DOHH2 (cell line): ENCODE measurements around the gene FADS6.

ENCODE experiments used
- H3F3A ChIP-seq: fragments of 200-600 bp; sonication (generic), shearing (Covaris generic); 2 replicates; pipeline ENCODE4 v1.6.0; 2016; ENCODE audit warnings: antibody characterized with exemption, mild to moderate bottlenecking; ENCODE audit not compliant: control insufficient read depth, insufficient read depth
- H3K27ac ChIP-seq: fragments of 200-600 bp; sonication (generic); 2 replicates; pipeline ENCODE4 v1.5.1; 2014; ENCODE audit warnings: low read depth, mild to moderate bottlenecking, low read length, moderate library complexity
- H3K27me3 ChIP-seq: fragments of 200-600 bp; sonication (generic); 2 replicates; pipeline ENCODE4 v1.6.1; 2014; ENCODE audit warnings: mild to moderate bottlenecking, low read length, mixed read lengths; ENCODE audit not compliant: control insufficient read depth
- H3K36me3 ChIP-seq: fragments of 200-600 bp; sonication (generic); 2 replicates; pipeline ENCODE4 v1.6.1; 2014; ENCODE audit warnings: mild to moderate bottlenecking, low read length, moderate library complexity, mixed read lengths; ENCODE audit not compliant: control insufficient read depth
- H3K4me1 ChIP-seq: fragments of 200-600 bp; sonication (generic); 2 replicates; pipeline ENCODE4 v1.6.1; 2014; ENCODE audit warnings: mild to moderate bottlenecking, low read length, mixed read lengths; ENCODE audit not compliant: control insufficient read depth
- H3K4me2 ChIP-seq: fragments of 200-600 bp; sonication (generic); 2 replicates; pipeline ENCODE4 v1.6.0; 2014; ENCODE audit warnings: mild to moderate bottlenecking, low read length, moderate library complexity
- H3K4me3 ChIP-seq: fragments of 200-600 bp; sonication (generic); 2 replicates; pipeline ENCODE4 v1.5.1; 2014; ENCODE audit warnings: mild to moderate bottlenecking, low read length, mixed read lengths
- H3K79me2 ChIP-seq: fragments of 200-600 bp; sonication (generic); 2 replicates; pipeline ENCODE4 v1.6.1; 2014; ENCODE audit warnings: mild to moderate bottlenecking, low read length, mixed read lengths; ENCODE audit not compliant: control insufficient read depth
- H3K9me2 ChIP-seq: fragments of 200-600 bp; sonication (generic); replicated peaks from 2 replicates; pipeline ENCODE4 v1.6.1; 2014; ENCODE audit warnings: mild to moderate bottlenecking, low read length, mixed read lengths; ENCODE audit not compliant: control insufficient read depth
- H3K9me3 ChIP-seq: fragments of 200-600 bp; sonication (generic); 2 replicates; pipeline ENCODE4 v1.6.1; 2014; ENCODE audit warnings: antibody characterized with exemption, low read length, mixed read lengths; ENCODE audit not compliant: control insufficient read depth, insufficient read depth
- H4K20me1 ChIP-seq: fragments of 200-600 bp; sonication (generic); 2 replicates; pipeline ENCODE4 v1.6.0; 2014; ENCODE audit warnings: low read depth, mild to moderate bottlenecking, antibody characterized with exemption, low read length, moderate library complexity; ENCODE audit not compliant: control insufficient read depth, insufficient read depth
- CTCF ChIP-seq: fragments of 200-600 bp; sonication (generic); IDR thresholded peaks from one replicate; pipeline ENCODE4 v1.5.1; 2014; ENCODE audit warnings: antibody characterized with exemption, mild to moderate bottlenecking, low read depth, low read length; ENCODE audit not compliant: poor library complexity, severe bottlenecking
- EZH2phosphoT487 ChIP-seq: fragments of 200-600 bp; sonication (generic); IDR thresholded peaks from 2 replicates; pipeline ENCODE4 v1.6.1; 2017; ENCODE audit warnings: borderline replicate concordance, mild to moderate bottlenecking, antibody characterized with exemption, low read length, moderate library complexity, mixed read lengths

The FADS6 gene

GRCh38 chr17:74919440-74920305 lies 26.2 kb upstream of the FADS6 start:
- TF ChIP-seq EZH2phosphoT487 (no peak), CTCF (no peak)
- Histone ChIP-seq H3K4me2 (no peak overlapping the region), H3K36me3 (no peaks in the 10 kb centered on the region), H3K27me3 (peaks cover 19% of the 10 kb centered on the region), H3K4me3 (no peak overlapping the region), H4K20me1 (no peaks in the 10 kb centered on the region), H3K9me2 (no peaks in the 10 kb centered on the region), H3K79me2 (no peaks in the 10 kb centered on the region), H3K27ac (no peak overlapping the region), H3K9me3 (no peaks in the 10 kb centered on the region), H3F3A (no peaks in the 10 kb centered on the region), H3K4me1 (no peaks in the 10 kb centered on the region)

- no peak for TF ChIP-seq CTCF
- no peak for TF ChIP-seq EZH2phosphoT487
- H3K4me3 ChIP-seq, result no peak overlapping the region
- H3K4me1 ChIP-seq, result no peaks in the 10 kb centered on the region
- no peaks in the 10 kb centered on the region for H3K79me2 ChIP-seq
- H3K9me2 ChIP-seq, result no peaks in the 10 kb centered on the region
- peaks cover 19% of the 10 kb centered on the region for H3K27me3 ChIP-seq
- no peak overlapping the region for H3K4me2 ChIP-seq
- no peaks in the 10 kb centered on the region for H3F3A ChIP-seq
- H4K20me1 ChIP-seq, result no peaks in the 10 kb centered on the region
- H3K36me3 ChIP-seq, result no peaks in the 10 kb centered on the region
- H3K27ac ChIP-seq, result no peak overlapping the region
- H3K9me3 ChIP-seq, result no peaks in the 10 kb centered on the region
Observed at GRCh38 chr17:74918906-74919305, 25.5 kb upstream of the FADS6 start.

- no peaks in the 10 kb centered on the region for H4K20me1 ChIP-seq
Observed at GRCh38 chr17:74917430-74917829, 24.0 kb upstream of the FADS6 start.

More at GRCh38 chr17:74917430-74917829, 24.0 kb upstream of the FADS6 start:
- no peaks in the 10 kb centered on the region for H3K4me1 ChIP-seq
- TF ChIP-seq CTCF (no peak), EZH2phosphoT487 (no peak)
- no peaks in the 10 kb centered on the region for H3K79me2 ChIP-seq
- peaks cover 14% of the 10 kb centered on the region for H3K27me3 ChIP-seq
- no peak overlapping the region for H3K4me3 ChIP-seq
- H3K9me3 ChIP-seq, result no peaks in the 10 kb centered on the region
- no peaks in the 10 kb centered on the region for H3K36me3 ChIP-seq
- no peaks in the 10 kb centered on the region for H3F3A ChIP-seq
- H3K4me2 ChIP-seq, result no peak overlapping the region
- no peak overlapping the region for H3K27ac ChIP-seq
- H3K9me2 ChIP-seq, result no peaks in the 10 kb centered on the region
